ENCODE measurements around the gene NFKBIE.
"Not testable (repeated sequence)": the region's sequence is repeated elsewhere in the genome, so short reads cannot be mapped to it uniquely, and the experiment has no call there.

Gene NFKBIE

GRCh38 chr6:44265007-44265721 is at the start of gene NFKBIE:
Gene NFKBIE (minus strand): TSS chr6:44265551. CDS start chr6:44265346, 205 bp downstream.
- peak; percentile 96 for DNase-seq (ENCODE audit: low spot score)

- not testable (repeated sequence) for DNase-seq (ENCODE audit: low spot score)
Measured at GRCh38 chr6:44314657-44315056, 49.3 kb upstream of the NFKBIE start.

- peak; percentile 94 for DNase-seq (ENCODE audit: low spot score)
Measured at GRCh38 chr6:44312901-44313788, 47.8 kb upstream of the NFKBIE start, which contains the start of gene AARS2. Gene AARS2 (minus strand): TSS chr6:44313347. CDS start chr6:44313323, 24 bp downstream.

GRCh38 chr6:44311767-44312166 is 46.4 kb upstream of the NFKBIE start:
- no peak for DNase-seq (ENCODE audit: low spot score)

GRCh38 chr6:44311304-44311703 is 46.0 kb upstream of the NFKBIE start:
- DNase-seq (ENCODE audit: low spot score), result no peak

GRCh38 chr6:44310241-44310640 is 44.9 kb upstream of the NFKBIE start:
- no peak for DNase-seq (ENCODE audit: low spot score)

GRCh38 chr6:44309631-44310030 is 44.3 kb upstream of the NFKBIE start:
- DNase-seq (ENCODE audit: low spot score), result no peak

- no peak for DNase-seq (ENCODE audit: low spot score)
Measured at GRCh38 chr6:44309092-44309491, 43.7 kb upstream of the NFKBIE start.

GRCh38 chr6:44307217-44307616 is 41.9 kb upstream of the NFKBIE start:
- DNase-seq (ENCODE audit: low spot score), result no peak

GRCh38 chr6:44306710-44307109 is 41.4 kb upstream of the NFKBIE start:
- no peak for DNase-seq (ENCODE audit: low spot score)

- DNase-seq (ENCODE audit: low spot score), result no peak
Measured at GRCh38 chr6:44305200-44305725, 39.9 kb upstream of the NFKBIE start.

GRCh38 chr6:44304282-44305199 is 39.2 kb upstream of the NFKBIE start:
- DNase-seq (ENCODE audit: low spot score), result peak; percentile 44

- DNase-seq (ENCODE audit: low spot score), result no peak
Measured at GRCh38 chr6:44303842-44304241, 38.5 kb upstream of the NFKBIE start.

- DNase-seq (ENCODE audit: low spot score), result no peak
Measured at GRCh38 chr6:44302856-44303255, 37.5 kb upstream of the NFKBIE start.

- no peak for DNase-seq (ENCODE audit: low spot score)
Measured at GRCh38 chr6:44301782-44302564, 36.6 kb upstream of the NFKBIE start.

- no peak for DNase-seq (ENCODE audit: low spot score)
Measured at GRCh38 chr6:44301106-44301505, 35.8 kb upstream of the NFKBIE start.

GRCh38 chr6:44300292-44300823 is 35.0 kb upstream of the NFKBIE start:
- no peak for DNase-seq (ENCODE audit: low spot score)

- no peak for DNase-seq (ENCODE audit: low spot score)
Measured at GRCh38 chr6:44298864-44299263, 33.5 kb upstream of the NFKBIE start.

GRCh38 chr6:44298055-44298803 is 32.9 kb upstream of the NFKBIE start:
- DNase-seq (ENCODE audit: low spot score), result no peak

Measured in CD4-positive, alpha-beta T cell treated with Interleukin-2 at 100 ng/mL for 4 hours (primary cell).